Measurements from ENCODE around the gene TSPYL6.

The TSPYL6 gene

DNA sequence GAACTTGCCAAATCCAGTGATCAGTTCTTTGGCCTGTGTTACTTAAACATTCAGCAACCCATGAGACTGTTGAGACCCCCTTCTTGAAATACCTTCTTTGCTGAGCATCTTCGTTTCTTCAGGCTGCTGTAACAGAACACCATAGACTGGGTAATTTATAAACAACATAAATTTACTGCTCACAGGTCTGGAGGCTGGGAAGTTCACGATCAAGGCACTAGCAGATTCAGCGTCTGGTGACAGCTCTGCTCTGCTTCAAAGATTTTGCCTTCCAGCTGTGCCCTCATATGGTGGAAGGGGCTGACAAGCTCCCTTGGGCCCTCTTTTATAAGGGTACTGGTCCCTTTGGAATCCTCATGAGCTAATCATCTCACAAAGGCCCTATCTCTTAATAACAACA is 28.8 kb upstream of the TSPYL6 start:
- Histone ChIP-seq H3K27me3 (ENCODE audit: insufficient read depth, low read depth) (no peaks in the 10 kb centered on the region), H3K79me2 (ENCODE audit: insufficient read depth, low read depth) (no peaks in the 10 kb centered on the region), H2AFZ (ENCODE audit: low read depth) (no peak overlapping the region), H3K36me3 (ENCODE audit: insufficient read depth) (no peaks in the 10 kb centered on the region), H3K4me2 (no peak overlapping the region), H3K4me1 (ENCODE audit: low read depth, poor library complexity, severe bottlenecking) (no peaks in the 10 kb centered on the region), H3K27ac (no peak overlapping the region), H3K9ac (no peak overlapping the region), H4K20me1 (ENCODE audit: insufficient read depth) (no peaks in the 10 kb centered on the region), H3K4me3 (IDR thresholded peaks at IDR 0.05; ENCODE audit: insufficient read depth, low read depth, low read length) (no peak overlapping the region)
- TF ChIP-seq, protein P1, sequence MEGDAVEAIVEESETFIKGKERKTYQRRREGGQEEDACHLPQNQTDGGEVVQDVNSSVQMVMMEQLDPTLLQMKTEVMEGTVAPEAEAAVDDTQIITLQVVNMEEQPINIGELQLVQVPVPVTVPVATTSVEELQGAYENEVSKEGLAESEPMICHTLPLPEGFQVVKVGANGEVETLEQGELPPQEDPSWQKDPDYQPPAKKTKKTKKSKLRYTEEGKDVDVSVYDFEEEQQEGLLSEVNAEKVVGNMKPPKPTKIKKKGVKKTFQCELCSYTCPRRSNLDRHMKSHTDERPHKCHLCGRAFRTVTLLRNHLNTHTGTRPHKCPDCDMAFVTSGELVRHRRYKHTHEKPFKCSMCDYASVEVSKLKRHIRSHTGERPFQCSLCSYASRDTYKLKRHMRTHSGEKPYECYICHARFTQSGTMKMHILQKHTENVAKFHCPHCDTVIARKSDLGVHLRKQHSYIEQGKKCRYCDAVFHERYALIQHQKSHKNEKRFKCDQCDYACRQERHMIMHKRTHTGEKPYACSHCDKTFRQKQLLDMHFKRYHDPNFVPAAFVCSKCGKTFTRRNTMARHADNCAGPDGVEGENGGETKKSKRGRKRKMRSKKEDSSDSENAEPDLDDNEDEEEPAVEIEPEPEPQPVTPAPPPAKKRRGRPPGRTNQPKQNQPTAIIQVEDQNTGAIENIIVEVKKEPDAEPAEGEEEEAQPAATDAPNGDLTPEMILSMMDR (conservative IDR thresholded peaks at IDR 0.05; ENCODE audit: low read depth, low read length), result no peak

DNA sequence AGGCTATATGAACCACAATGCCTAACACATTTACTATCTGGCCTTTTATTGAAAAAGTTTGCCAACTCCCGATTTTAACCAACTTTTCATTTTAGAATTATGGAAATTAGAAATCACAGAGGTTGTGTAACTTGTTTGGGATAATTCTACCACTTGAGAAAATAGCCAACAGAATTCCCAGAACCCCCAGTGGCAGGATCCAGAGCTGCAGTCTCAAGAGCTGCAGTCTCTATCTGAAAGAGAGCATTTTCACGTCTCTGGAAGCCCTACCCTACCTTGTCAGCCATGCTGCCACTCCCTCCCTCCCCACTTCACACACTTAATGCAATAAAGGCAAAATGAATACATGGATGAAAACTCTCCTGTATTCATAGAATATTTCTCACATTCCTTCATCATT is 23.4 kb upstream of the TSPYL6 start:
- no peaks in the 10 kb centered on the region for H3K79me2 ChIP-seq (ENCODE audit: insufficient read depth, low read depth)
- no peak overlapping the region for H3K9ac ChIP-seq
- no peaks in the 10 kb centered on the region for H3K36me3 ChIP-seq (ENCODE audit: insufficient read depth)
- no peaks in the 10 kb centered on the region for H4K20me1 ChIP-seq (ENCODE audit: insufficient read depth)
- H3K27ac ChIP-seq, result no peak overlapping the region
- H3K27me3 ChIP-seq (ENCODE audit: insufficient read depth, low read depth), result no peaks in the 10 kb centered on the region
- TF ChIP-seq, protein P1 (conservative IDR thresholded peaks at IDR 0.05; ENCODE audit: low read depth, low read length), result no peak
- peaks cover 15% of the 10 kb centered on the region for H3K4me1 ChIP-seq (ENCODE audit: low read depth, poor library complexity, severe bottlenecking)
- H2AFZ ChIP-seq (ENCODE audit: low read depth), result no peak overlapping the region
- no peak overlapping the region for H3K4me3 ChIP-seq (IDR thresholded peaks at IDR 0.05; ENCODE audit: insufficient read depth, low read depth, low read length)
- no peak overlapping the region for H3K4me2 ChIP-seq

DNA sequence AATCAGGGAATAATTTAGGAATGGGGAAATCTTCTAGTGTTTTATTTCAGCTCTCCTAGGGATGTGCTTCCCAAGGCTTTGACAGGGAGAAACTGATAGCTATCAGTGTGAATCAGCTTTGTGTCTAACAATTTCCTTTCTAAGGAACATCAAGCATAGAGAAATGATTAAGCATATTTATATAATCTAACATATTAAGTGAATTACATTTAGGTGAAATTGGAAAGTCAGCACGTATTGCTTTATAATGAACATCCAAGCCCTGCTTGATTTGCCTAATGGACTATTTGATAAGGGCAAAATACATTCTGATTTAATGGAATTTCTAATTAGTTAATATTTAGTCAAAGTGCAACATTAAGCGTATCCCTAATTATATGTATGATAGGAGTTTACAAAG is 19.5 kb upstream of the TSPYL6 start:
- TF ChIP-seq, protein P1 (conservative IDR thresholded peaks at IDR 0.05; ENCODE audit: low read depth, low read length), result no peak
- H4K20me1 ChIP-seq (ENCODE audit: insufficient read depth), result no peaks in the 10 kb centered on the region
- H3K4me3 ChIP-seq (IDR thresholded peaks at IDR 0.05; ENCODE audit: insufficient read depth, low read depth, low read length), result no peak overlapping the region
- H3K4me2 ChIP-seq, result peak overlapping the region; percentile 7
- H3K4me1 ChIP-seq (ENCODE audit: low read depth, poor library complexity, severe bottlenecking), result peaks cover 42% of the 10 kb centered on the region
- no peak overlapping the region for H2AFZ ChIP-seq (ENCODE audit: low read depth)
- no peaks in the 10 kb centered on the region for H3K27me3 ChIP-seq (ENCODE audit: insufficient read depth, low read depth)
- H3K79me2 ChIP-seq (ENCODE audit: insufficient read depth, low read depth), result no peaks in the 10 kb centered on the region
- no peak overlapping the region for H3K9ac ChIP-seq
- no peaks in the 10 kb centered on the region for H3K36me3 ChIP-seq (ENCODE audit: insufficient read depth)
- peak overlapping the region; percentile 48; the same call in 1 of the 2 replicates for H3K27ac ChIP-seq

DNA sequence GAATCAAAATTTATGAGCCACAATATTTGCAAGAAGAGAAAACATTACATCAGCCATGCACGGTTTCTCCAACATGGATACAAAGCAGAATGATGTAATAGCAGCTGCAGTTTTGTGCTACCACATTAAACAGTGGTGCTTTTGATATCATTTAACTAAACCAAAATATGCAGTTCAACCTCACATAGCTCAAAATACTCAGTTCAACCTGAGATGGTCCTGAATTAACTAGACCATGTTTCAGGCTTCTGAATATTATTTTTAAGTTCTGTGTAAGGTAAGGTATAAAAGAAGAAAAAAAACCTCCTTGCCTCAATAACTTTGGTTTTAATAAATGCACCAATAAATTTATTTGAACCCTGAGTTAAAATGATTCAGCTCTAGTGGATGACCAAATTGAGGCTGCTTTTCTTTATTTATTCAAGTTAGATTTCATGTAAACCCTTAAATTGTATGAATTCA is 18.8 kb upstream of the TSPYL6 start:
- peak overlapping the region; percentile 48 for H3K27ac ChIP-seq
- H2AFZ ChIP-seq (ENCODE audit: low read depth), result no peak overlapping the region
- peaks cover 42% of the 10 kb centered on the region for H3K4me1 ChIP-seq (ENCODE audit: low read depth, poor library complexity, severe bottlenecking)
- H3K79me2 ChIP-seq (ENCODE audit: insufficient read depth, low read depth), result no peaks in the 10 kb centered on the region
- H4K20me1 ChIP-seq (ENCODE audit: insufficient read depth), result no peaks in the 10 kb centered on the region
- no peak overlapping the region for H3K4me3 ChIP-seq (IDR thresholded peaks at IDR 0.05; ENCODE audit: insufficient read depth, low read depth, low read length)
- TF ChIP-seq, protein P1 (conservative IDR thresholded peaks at IDR 0.05; ENCODE audit: low read depth, low read length), result no peak
- no peaks in the 10 kb centered on the region for H3K36me3 ChIP-seq (ENCODE audit: insufficient read depth)
- peak overlapping the region; percentile 25; the same call in 1 of the 2 replicates for H3K9ac ChIP-seq
- peak overlapping the region; percentile 7 for H3K4me2 ChIP-seq
- no peaks in the 10 kb centered on the region for H3K27me3 ChIP-seq (ENCODE audit: insufficient read depth, low read depth)

Data from KMS-11 (cell line).